ENCODE measurements around the gene MOSMO.
"Not testable (repeated sequence)": the region's sequence is repeated elsewhere in the genome, so short reads cannot be mapped to it uniquely, and the experiment has no call there.

Gene MOSMO

DNA sequence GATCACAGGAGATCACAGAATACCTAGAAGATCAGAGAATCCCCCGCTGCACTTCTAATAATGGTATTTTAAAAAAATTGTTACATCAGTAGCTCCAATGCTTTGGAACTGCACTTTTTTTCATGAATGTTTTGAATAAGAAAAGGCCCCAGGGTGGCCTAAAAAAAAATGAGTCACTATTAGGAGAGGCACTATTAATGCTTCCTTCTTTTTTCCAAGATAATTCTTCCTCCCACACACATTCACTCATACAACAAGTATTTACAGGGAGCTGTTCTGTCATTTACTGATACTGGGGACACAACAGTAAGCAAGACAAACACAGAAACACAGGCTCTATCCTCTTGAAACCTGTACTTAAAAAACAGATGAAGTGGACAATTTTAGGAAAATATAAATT lies 6.3 kb upstream of the MOSMO start:
- DNase-seq (ENCODE audit: low spot score): no peak
- H3K4me3 ChIP-seq: no peak overlapping the region
- H3K27ac ChIP-seq: no peak overlapping the region
- TF ChIP-seq, protein P1, sequence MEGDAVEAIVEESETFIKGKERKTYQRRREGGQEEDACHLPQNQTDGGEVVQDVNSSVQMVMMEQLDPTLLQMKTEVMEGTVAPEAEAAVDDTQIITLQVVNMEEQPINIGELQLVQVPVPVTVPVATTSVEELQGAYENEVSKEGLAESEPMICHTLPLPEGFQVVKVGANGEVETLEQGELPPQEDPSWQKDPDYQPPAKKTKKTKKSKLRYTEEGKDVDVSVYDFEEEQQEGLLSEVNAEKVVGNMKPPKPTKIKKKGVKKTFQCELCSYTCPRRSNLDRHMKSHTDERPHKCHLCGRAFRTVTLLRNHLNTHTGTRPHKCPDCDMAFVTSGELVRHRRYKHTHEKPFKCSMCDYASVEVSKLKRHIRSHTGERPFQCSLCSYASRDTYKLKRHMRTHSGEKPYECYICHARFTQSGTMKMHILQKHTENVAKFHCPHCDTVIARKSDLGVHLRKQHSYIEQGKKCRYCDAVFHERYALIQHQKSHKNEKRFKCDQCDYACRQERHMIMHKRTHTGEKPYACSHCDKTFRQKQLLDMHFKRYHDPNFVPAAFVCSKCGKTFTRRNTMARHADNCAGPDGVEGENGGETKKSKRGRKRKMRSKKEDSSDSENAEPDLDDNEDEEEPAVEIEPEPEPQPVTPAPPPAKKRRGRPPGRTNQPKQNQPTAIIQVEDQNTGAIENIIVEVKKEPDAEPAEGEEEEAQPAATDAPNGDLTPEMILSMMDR (IDR thresholded peaks at IDR 0.05): no peak

DNA sequence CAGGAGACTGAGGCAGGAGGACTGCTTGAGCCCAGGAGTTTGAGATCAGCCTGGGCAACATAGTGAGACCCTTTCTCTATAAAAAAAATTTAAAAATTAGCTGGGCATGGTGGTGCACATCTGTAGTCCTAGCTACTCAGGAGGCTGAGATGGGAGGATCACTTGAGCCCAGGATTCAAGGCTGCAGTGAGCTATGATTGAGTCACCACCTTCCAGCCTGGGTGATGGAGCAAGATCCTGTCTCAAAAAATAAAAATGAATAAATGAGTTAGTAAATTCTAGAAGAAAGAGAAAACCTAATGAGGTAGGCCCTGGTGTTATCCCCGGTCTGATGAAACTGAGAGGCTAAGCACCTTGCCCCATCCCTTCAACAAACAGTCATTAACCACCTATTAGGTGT lies 5.9 kb upstream of the MOSMO start:
- not testable (repeated sequence) for H3K4me3 ChIP-seq; DNase-seq (ENCODE audit: low spot score); H3K27ac ChIP-seq

DNA sequence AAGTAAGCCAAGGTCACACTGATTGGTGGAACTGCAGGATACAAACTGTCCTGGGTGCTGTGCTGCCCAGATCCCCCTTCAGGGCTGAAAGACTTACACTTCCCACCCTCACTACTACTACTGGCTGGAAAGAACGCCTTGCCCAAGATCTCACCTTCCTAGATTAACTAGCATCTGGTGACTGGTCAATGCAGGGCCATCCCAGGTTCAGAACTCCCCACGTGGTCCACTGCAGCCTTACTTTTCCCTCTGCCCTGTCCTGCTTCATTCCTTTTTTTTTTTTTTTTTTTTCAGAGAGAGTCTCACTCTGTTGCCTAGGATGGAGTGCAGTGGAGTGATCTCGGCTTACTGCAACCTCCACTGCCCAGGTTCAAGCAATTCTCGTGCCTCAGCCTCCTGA lies 4.7 kb upstream of the MOSMO start:
- TF ChIP-seq, protein P1 (IDR thresholded peaks at IDR 0.05): no peak
- H3K27ac ChIP-seq: no peak overlapping the region
- H3K4me3 ChIP-seq: no peak overlapping the region
- DNase-seq (ENCODE audit: low spot score): no peak

DNA sequence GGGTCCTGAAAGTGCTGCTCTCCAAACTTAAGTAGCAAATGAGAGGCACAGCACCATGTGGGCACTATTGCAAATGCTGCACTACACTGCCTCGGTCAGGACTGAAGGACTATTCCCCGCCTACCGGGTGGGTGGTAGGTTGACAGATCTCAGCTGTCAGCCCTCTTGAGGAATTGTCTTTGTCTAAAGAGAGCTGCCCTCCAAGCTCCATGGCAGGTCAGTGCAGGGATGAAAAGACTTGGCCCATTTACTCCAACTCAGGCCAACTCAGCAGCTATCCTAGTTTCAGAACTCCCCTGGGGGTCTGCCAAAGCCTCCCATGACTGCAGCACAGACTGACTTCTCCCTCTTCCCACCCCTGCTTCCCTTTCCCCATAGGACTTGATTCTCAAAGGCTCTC lies 3.6 kb upstream of the MOSMO start:
- no peak for DNase-seq (ENCODE audit: low spot score)
- Histone ChIP-seq H3K27ac (no peak overlapping the region), H3K4me3 (no peak overlapping the region)
- TF ChIP-seq, protein P1 (IDR thresholded peaks at IDR 0.05): no peak

DNA sequence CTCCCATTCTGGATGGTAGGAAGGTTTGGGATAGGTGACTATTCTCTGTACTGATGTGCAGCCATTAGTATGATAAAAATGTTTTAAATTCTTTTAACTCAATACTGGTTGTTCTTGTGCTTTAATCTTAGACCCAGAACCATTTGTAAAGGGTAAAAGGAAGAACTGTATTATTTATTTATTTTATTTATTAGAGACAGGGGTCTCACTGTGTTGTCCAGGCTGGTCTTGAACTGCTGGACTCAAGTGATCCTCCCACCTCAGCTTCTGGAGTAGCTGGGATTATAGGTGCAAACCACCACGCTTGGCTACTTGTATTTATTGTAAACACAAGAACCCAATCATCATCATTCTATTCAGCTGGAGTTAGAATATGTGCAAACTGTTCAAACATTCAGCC lies 2.2 kb upstream of the MOSMO start:
- no peak for DNase-seq (ENCODE audit: low spot score)
- no peak overlapping the region for H3K27ac ChIP-seq
- H3K4me3 ChIP-seq: no peak overlapping the region
- TF ChIP-seq, protein P1 (IDR thresholded peaks at IDR 0.05): no peak

DNA sequence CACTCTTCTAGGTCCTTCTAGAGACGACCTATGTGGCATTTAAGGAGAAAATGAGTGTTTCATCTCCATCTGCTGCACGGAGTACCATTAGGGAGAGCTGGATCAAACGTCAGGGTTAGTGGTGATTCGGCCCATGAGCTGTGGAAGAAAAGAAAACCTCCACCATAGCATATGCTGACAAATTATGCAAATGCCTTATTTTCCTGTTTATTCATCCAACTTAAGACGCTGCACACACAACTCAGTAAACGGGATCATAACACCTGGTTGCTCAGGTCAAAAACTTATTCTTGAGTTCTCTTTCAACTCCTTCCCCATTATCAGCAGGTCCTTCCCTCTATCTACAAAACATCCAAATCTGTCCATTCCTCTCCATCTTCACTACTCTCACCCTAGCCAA lies 1.3 kb upstream of the MOSMO start:
- TF ChIP-seq, protein P1 (IDR thresholded peaks at IDR 0.05): no peak
- no peak overlapping the region for H3K27ac ChIP-seq
- no peak for DNase-seq (ENCODE audit: low spot score)
- no peak overlapping the region for H3K4me3 ChIP-seq

DNA sequence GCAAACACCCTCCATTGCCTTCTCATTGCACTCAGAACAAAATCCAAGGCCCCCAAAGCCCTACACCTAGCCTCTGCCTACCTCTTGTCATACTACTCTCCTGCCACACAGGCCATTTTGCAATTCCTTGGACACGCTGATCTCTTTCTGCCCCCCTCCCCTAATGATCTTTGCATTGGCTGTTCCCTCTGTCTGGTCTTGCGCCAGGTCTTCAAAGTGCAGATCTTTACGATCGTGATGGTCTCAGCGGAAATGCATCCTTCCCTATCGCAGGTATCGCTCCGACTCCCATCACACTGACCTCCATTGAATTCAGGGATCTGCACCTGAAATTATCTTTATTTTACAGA lies 777 bp upstream of the MOSMO start:
- peak overlapping the region; percentile 83 to 89 for H3K27ac ChIP-seq
- no peak for DNase-seq (ENCODE audit: low spot score)
- H3K4me3 ChIP-seq: peak overlapping the region; percentile 96
- TF ChIP-seq, protein P1 (IDR thresholded peaks at IDR 0.05): no peak
